Kidney epithelial cell (primary cell): ENCODE data around the gene WASF2. TPM values are rescaled to one million over a fixed set of nuclear protein-coding genes. Genes with fewer than 3 reads are reported as not detected.
"Not testable (repeated sequence)": the region's sequence is repeated elsewhere in the genome, so short reads cannot be mapped to it uniquely, and the experiment has no call there.

Source experiments
- DNase-seq: peaks from one replicate; pipeline ENCODE4 v3.0.0-alpha.2; 2010; ENCODE audit warnings: low read depth
- H3K27me3 ChIP-seq: 2 replicates; pipeline ENCODE4 v1.6.0; 2011; ENCODE audit warnings: low read length; ENCODE audit not compliant: control insufficient read depth, insufficient read depth
- H3K36me3 ChIP-seq: 2 replicates; pipeline ENCODE4 v1.5.1; 2011; ENCODE audit warnings: low read length; ENCODE audit not compliant: control insufficient read depth, insufficient read depth
- H3K4me3 ChIP-seq: 2 replicates; pipeline ENCODE4 v1.5.1; 2011; ENCODE audit warnings: low read depth, mild to moderate bottlenecking, control low read depth, low read length
- total RNA-seq: library from RNA; depleted of rRNA; stranded (reverse); fragments of >200 nt; gene quantifications from 2 replicates; pipeline ENCODE4 v1.2.3, GENCODE V29; 2015
- TF ChIP-seq, protein P1 (sequence below): IDR thresholded peaks from 2 replicates; pipeline ENCODE4 v1.5.1; 2011; ENCODE audit warnings: mild to moderate bottlenecking, moderate library complexity, low read length, control low read depth, inconsistent platforms; ENCODE audit not compliant: insufficient read depth, poor library complexity, severe bottlenecking

The WASF2 gene, protein sequence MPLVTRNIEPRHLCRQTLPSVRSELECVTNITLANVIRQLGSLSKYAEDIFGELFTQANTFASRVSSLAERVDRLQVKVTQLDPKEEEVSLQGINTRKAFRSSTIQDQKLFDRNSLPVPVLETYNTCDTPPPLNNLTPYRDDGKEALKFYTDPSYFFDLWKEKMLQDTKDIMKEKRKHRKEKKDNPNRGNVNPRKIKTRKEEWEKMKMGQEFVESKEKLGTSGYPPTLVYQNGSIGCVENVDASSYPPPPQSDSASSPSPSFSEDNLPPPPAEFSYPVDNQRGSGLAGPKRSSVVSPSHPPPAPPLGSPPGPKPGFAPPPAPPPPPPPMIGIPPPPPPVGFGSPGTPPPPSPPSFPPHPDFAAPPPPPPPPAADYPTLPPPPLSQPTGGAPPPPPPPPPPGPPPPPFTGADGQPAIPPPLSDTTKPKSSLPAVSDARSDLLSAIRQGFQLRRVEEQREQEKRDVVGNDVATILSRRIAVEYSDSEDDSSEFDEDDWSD
- 52.4 and 56.3 TPM in 2 replicates for total RNA-seq

DNA sequence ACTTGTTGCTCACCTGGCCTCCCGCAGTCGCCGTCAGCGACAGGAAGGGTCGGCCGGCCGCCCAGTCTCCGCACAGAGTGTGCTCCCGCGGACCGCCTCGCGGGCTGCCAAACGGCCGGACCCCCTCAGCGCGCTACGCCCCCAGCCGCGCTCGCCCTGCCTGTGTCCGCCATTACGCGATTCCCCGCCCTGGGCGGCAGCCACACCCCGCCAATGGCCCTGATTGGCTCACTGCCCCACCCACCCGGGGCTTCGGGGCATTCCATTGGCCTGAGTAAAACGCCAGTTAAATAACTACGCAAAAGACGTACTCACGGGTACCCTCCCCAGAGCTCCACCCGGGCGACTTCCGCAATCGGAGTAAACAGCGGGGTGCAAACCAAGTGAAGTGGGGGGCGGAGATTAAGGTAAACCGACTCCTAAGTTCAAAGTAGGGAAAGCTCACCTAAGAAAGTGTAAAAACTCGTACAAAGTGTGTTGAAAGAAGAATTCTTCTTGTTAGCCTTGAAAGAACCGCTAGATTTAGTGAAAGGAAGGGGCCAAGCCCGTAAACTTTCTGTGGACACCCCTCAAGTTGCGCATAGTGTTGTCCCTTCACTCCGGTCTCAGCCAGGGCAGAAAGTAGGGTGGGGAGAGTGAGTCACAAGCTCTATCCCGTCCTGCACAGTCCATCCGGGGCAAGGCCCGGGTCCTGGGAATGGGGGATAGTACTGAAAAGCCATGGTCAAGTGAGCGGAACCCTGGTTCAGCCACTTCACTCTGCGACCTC, at the start of gene WASF2:
WASF2 (minus strand) TSS at position 195 of the 769 bp plus-strand sequence. CDS start 61,277 bp downstream, outside the sequence.
- peak; percentile 73 for DNase-seq
- Histone ChIP-seq H3K27me3 (no peaks in the 10 kb centered on the region), H3K4me3 (peak within 1 kb of the TSS; percentile 61), H3K36me3 (no peaks in the 10 kb centered on the region)
- TF ChIP-seq, protein P1, sequence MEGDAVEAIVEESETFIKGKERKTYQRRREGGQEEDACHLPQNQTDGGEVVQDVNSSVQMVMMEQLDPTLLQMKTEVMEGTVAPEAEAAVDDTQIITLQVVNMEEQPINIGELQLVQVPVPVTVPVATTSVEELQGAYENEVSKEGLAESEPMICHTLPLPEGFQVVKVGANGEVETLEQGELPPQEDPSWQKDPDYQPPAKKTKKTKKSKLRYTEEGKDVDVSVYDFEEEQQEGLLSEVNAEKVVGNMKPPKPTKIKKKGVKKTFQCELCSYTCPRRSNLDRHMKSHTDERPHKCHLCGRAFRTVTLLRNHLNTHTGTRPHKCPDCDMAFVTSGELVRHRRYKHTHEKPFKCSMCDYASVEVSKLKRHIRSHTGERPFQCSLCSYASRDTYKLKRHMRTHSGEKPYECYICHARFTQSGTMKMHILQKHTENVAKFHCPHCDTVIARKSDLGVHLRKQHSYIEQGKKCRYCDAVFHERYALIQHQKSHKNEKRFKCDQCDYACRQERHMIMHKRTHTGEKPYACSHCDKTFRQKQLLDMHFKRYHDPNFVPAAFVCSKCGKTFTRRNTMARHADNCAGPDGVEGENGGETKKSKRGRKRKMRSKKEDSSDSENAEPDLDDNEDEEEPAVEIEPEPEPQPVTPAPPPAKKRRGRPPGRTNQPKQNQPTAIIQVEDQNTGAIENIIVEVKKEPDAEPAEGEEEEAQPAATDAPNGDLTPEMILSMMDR: no peak

DNA sequence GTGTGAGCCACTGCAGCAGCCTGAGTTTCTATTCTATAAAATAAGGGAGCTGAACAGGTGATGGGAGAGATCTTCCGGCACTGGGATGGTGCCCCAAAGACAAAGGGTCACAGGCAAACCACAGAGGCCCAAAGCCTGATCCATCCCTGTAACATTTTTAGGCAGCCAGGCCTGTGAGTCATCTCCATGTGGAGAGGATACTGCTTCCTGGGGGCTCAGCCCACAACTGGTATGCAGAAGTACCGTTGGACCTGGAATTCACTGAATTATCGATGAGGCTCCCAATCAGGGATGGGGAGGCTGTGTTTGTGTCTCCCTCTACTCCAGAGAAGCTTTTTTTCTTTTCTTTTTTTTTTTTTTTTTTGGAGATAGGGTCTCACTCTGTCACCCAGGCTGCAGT, 48.8 kb upstream of the WASF2 start:
- TF ChIP-seq, protein P1: no peak
- Histone ChIP-seq H3K4me3 (no peak overlapping the region), H3K36me3 (no peaks in the 10 kb centered on the region), H3K27me3 (no peaks in the 10 kb centered on the region)
- no peak for DNase-seq

DNA sequence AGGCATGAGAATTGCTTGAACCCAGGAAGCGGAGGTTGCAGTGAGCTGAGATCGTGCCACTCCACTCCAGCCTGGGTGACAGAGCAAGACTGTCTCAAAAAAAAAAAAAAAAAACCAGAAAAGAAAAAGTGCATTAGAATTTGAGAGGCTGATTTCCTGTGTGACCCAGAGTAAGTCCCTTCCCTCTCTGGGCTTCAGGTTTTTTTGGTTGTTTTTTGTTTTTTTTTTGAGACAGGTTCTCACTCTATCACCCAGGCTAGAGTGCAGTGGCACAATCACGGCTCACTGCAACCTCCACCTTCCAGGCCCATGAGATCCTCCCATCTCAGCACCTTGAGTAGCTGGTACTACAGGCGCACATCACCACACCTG, 48.3 kb upstream of the WASF2 start:
- DNase-seq, H3K36me3 ChIP-seq, H3K27me3 ChIP-seq, H3K4me3 ChIP-seq: not testable (repeated sequence)

DNA sequence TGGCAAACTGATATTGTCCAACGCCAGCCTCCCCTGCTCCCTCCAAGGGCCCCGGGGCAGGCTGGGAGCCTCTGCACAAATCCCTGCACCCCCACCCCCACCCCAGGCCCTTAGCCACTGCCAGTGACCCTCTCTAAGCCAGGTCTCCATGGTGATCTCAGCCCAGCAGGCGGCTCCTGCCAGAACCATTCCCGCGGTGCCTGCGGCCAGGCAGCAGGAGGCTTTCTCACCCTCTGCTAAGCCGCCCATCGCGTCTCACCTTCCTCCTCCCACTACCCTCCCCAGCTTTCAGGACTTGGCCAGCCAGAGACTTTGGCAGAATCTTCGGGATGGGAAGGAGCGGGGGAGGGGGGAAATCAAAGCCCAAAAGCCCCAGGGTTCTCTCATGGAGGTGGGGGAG, 46.8 kb upstream of the WASF2 start:
- H3K27me3 ChIP-seq: no peaks in the 10 kb centered on the region
- DNase-seq: no peak
- H3K4me3 ChIP-seq: no peak overlapping the region
- TF ChIP-seq, protein P1: peak; percentile 21
- H3K36me3 ChIP-seq: no peaks in the 10 kb centered on the region

DNA sequence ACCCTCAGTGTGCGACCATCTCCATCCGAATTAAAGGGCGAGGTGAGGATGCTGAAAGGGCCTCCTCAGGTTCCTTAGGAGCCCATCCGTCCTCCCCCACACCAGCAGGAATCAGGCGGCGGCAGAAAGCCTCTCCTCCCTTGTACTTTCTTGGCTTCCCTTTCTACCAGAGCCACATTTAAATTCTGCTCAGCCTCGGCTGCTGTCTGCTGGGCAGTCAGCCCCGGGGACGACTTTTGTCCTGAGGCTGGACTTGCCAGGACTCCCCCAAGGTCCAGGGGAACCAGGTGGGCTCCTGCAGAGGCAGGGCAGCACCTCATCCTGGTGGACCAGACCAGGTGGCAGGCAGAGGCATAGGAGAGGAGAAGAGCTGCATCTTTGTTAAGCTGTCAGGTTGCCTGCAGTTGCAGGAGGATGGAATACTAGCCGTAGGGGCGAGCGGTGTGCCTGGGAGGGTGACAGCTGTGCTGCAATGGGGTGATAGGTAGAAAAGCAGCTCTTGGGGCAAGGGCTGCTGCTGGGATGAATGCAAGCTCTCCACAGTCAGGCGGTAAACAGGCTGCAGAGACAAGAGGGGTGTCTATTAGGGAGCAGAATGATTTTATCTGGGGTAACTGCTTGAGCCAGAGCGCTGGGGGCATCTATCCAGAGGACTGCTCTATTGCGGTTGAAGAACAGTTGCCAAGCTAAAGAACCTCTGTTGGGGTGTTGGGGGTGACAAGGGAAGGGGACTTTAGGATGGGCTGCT, 46.2 kb upstream of the WASF2 start:
- TF ChIP-seq, protein P1: no peak
- no peak for DNase-seq
- H3K36me3 ChIP-seq: no peaks in the 10 kb centered on the region
- H3K4me3 ChIP-seq: no peak overlapping the region
- H3K27me3 ChIP-seq: no peaks in the 10 kb centered on the region

DNA sequence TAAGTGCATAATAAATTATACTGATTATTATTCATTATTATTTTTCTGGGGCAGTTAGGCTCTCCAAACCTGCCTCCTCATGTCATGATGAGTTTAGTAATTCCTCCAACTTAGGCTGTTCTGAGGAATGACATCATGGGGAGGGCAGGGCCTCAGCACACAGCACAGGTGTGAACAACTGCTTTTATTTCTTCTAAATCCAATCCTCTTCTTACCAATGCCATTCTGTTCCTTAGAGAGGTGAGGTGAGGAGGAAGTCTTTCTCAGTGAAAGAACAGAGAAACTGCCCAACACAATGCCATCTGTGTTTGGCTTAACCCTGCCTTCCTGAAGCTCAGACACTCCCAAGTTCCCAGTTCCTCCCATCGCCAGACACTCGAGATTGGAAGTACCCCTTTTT, 45.4 kb upstream of the WASF2 start:
- H3K27me3 ChIP-seq: no peaks in the 10 kb centered on the region
- TF ChIP-seq, protein P1: no peak
- H3K4me3 ChIP-seq: no peak overlapping the region
- no peaks in the 10 kb centered on the region for H3K36me3 ChIP-seq
- no peak for DNase-seq
